Astrocyte (in vitro differentiated cells and primary cell): Measurements from ENCODE around the gene FOXA1. TPM values are rescaled to one million over a fixed set of nuclear protein-coding genes. Genes with fewer than 3 reads are reported as not detected.

Source experiments
- DNase-seq: peaks from one replicate; pipeline ENCODE4 v3.0.0-alpha.2; 2010; ENCODE audit warnings: low read depth
- FAIRE-seq: peaks from 2 replicates; lab custom pipeline; 2011; peaks lifted over from hg19 to GRCh38; lab: Jason Lieb, UNC
- H2AFZ ChIP-seq: 2 replicates; pipeline ENCODE4 v1.6.0; 2012; ENCODE audit warnings: low read depth, low read length, inconsistent platforms
- H3K27ac ChIP-seq: 2 replicates; pipeline ENCODE4 v1.5.1; 2011; ENCODE audit warnings: low read depth, low read length, inconsistent platforms
- H3K27me3 ChIP-seq: 2 replicates; pipeline ENCODE4 v1.6.0; 2011; ENCODE audit warnings: low read length, inconsistent platforms; ENCODE audit not compliant: insufficient read depth
- H3K36me3 ChIP-seq: 2 replicates; pipeline ENCODE4 v1.5.1; 2011; ENCODE audit warnings: low read length, inconsistent platforms; ENCODE audit not compliant: insufficient read depth
- H3K4me1 ChIP-seq: 2 replicates; pipeline ENCODE4 v1.5.1; 2011; ENCODE audit warnings: low read length, inconsistent platforms; ENCODE audit not compliant: insufficient read depth
- H3K4me2 ChIP-seq: 2 replicates; pipeline ENCODE4 v1.6.0; 2012; ENCODE audit warnings: low read length, inconsistent platforms
- H3K4me3 ChIP-seq: 2 replicates; pipeline ENCODE4 v1.5.1; 2011; ENCODE audit warnings: low read depth, mild to moderate bottlenecking, low read length, inconsistent platforms; ENCODE audit not compliant: insufficient read depth
- H3K79me2 ChIP-seq: 2 replicates; pipeline ENCODE4 v1.6.0; 2012; ENCODE audit warnings: mild to moderate bottlenecking, low read length, inconsistent platforms; ENCODE audit not compliant: insufficient read depth
- H3K9ac ChIP-seq: 2 replicates; pipeline ENCODE4 v1.6.0; 2012; ENCODE audit warnings: mild to moderate bottlenecking, low read length, inconsistent platforms
- H3K9me3 ChIP-seq: 2 replicates; pipeline ENCODE4 v1.5.1; 2012; ENCODE audit warnings: low read depth, mild to moderate bottlenecking, low read length, inconsistent platforms; ENCODE audit not compliant: insufficient read depth
- H4K20me1 ChIP-seq: 2 replicates; pipeline ENCODE4 v1.6.0; 2012; ENCODE audit warnings: low read length, inconsistent platforms; ENCODE audit not compliant: insufficient read depth
- H3K27ac Mint-ChIP-seq: one replicate; pipeline ENCODE4 v1.8.0; 2021; ENCODE audit warnings: mild to moderate bottlenecking, mixed read lengths; ENCODE audit not compliant: unreplicated experiment
- H3K27me3 Mint-ChIP-seq: one replicate; pipeline ENCODE4 v1.8.0; 2021; ENCODE audit warnings: low read depth, mixed read lengths; ENCODE audit not compliant: unreplicated experiment
- H3K36me3 Mint-ChIP-seq: one replicate; pipeline ENCODE4 v1.8.0; 2021; ENCODE audit warnings: low read depth, mixed read lengths; ENCODE audit not compliant: unreplicated experiment
- H3K4me1 Mint-ChIP-seq: one replicate; pipeline ENCODE4 v1.8.0; 2021; ENCODE audit warnings: low read depth, mixed read lengths; ENCODE audit not compliant: unreplicated experiment
- H3K4me3 Mint-ChIP-seq: one replicate; pipeline ENCODE4 v1.8.0; 2021; ENCODE audit warnings: mild to moderate bottlenecking, moderate library complexity, mixed read lengths; ENCODE audit not compliant: unreplicated experiment
- H3K9me3 Mint-ChIP-seq: one replicate; pipeline ENCODE4 v1.8.0; 2021; ENCODE audit warnings: mild to moderate bottlenecking, mixed read lengths; ENCODE audit not compliant: unreplicated experiment
- CTCF ChIP-seq: IDR thresholded peaks from 2 replicates; pipeline ENCODE4 v1.5.1; 2011; ENCODE audit warnings: low read depth, mild to moderate bottlenecking, inconsistent platforms, low read length, moderate library complexity; ENCODE audit not compliant: insufficient read depth
- EZH2 ChIP-seq: IDR thresholded peaks from 2 replicates; pipeline ENCODE4 v1.6.1; 2012; ENCODE audit warnings: mild to moderate bottlenecking, low read length, inconsistent platforms; ENCODE audit not compliant: insufficient read depth
- total RNA-seq: library from RNA; stranded (reverse); gene quantifications from 2 replicates; pipeline ENCODE4 v1.2.1, GENCODE V29; 2021

FOXA1 gene
- total RNA-seq, 1 donor from 2014 or later: 0.11 TPM

- Histone ChIP-seq H3K27ac (no peak overlapping the region), H4K20me1 (no peaks in the 10 kb centered on the region), H3K4me1 (peaks cover 9% of the 10 kb centered on the region), H3K9me3 (no peaks in the 10 kb centered on the region), H3K4me3 (no peak overlapping the region), H3K79me2 (no peaks in the 10 kb centered on the region), H2AFZ (no peak overlapping the region), H3K27me3 (peaks cover 27% of the 10 kb centered on the region), H3K36me3 (no peaks in the 10 kb centered on the region), H3K4me2 (no peak overlapping the region), H3K9ac (no peak overlapping the region)
- Mint-ChIP-seq H3K4me3 (no peak overlapping the region), H3K27ac (no peak overlapping the region), H3K36me3 (no peaks in the 10 kb centered on the region), H3K9me3 (no peaks in the 10 kb centered on the region), H3K27me3 (peaks cover 32% of the 10 kb centered on the region), H3K4me1 (no peaks in the 10 kb centered on the region)
- TF ChIP-seq CTCF: no peak
- TF ChIP-seq EZH2: no peak
- no peak for DNase-seq
- no peak for FAIRE-seq
These were observed 14.9 kb downstream of the FOXA1 start for GRCh38 chr14:37580146-37580545.

GRCh38 chr14:37579274-37579673, 15.8 kb downstream of the FOXA1 start:
- H3K36me3 ChIP-seq: no peaks in the 10 kb centered on the region
- H3K79me2 ChIP-seq: no peaks in the 10 kb centered on the region
- Mint-ChIP-seq H3K27ac (no peak overlapping the region), H3K4me3 (no peak overlapping the region), H3K27me3 (peaks cover 29% of the 10 kb centered on the region), H3K36me3 (no peaks in the 10 kb centered on the region), H3K9me3 (no peaks in the 10 kb centered on the region), H3K4me1 (no peaks in the 10 kb centered on the region)
- H3K9me3 ChIP-seq: no peaks in the 10 kb centered on the region
- H3K9ac ChIP-seq: no peak overlapping the region
- no peak overlapping the region for H3K4me3 ChIP-seq
- no peak overlapping the region for H2AFZ ChIP-seq
- peaks cover 18% of the 10 kb centered on the region for H3K27me3 ChIP-seq
- TF ChIP-seq CTCF (no peak), EZH2 (no peak)
- FAIRE-seq (no peak), DNase-seq (no peak)
- H3K4me2 ChIP-seq: no peak overlapping the region
- no peak overlapping the region for H3K27ac ChIP-seq
- peaks cover 9% of the 10 kb centered on the region for H3K4me1 ChIP-seq
- H4K20me1 ChIP-seq: no peaks in the 10 kb centered on the region

GRCh38 chr14:37573356-37573755, 21.7 kb downstream of the FOXA1 start:
- Histone ChIP-seq H3K27ac (no peak overlapping the region), H3K27me3 (no peaks in the 10 kb centered on the region), H2AFZ (no peak overlapping the region), H4K20me1 (no peaks in the 10 kb centered on the region), H3K4me3 (no peak overlapping the region), H3K79me2 (no peaks in the 10 kb centered on the region), H3K4me1 (no peaks in the 10 kb centered on the region), H3K4me2 (no peak overlapping the region), H3K9ac (no peak overlapping the region), H3K36me3 (no peaks in the 10 kb centered on the region), H3K9me3 (no peaks in the 10 kb centered on the region)
- DNase-seq (no peak), FAIRE-seq (no peak)
- no peaks in the 10 kb centered on the region for H3K4me1 Mint-ChIP-seq
- H3K36me3 Mint-ChIP-seq: no peaks in the 10 kb centered on the region
- H3K9me3 Mint-ChIP-seq: no peaks in the 10 kb centered on the region
- peaks cover 11% of the 10 kb centered on the region for H3K27me3 Mint-ChIP-seq
- TF ChIP-seq EZH2 (no peak), CTCF (no peak)
- no peak overlapping the region for H3K27ac Mint-ChIP-seq
- H3K4me3 Mint-ChIP-seq: no peak overlapping the region
